Sigmoid colon (tissue), 4 donors: Measurements from ENCODE around the gene EML4.

Source experiments
- POLR2A ChIP-seq, 2 donors: fragments of 450-650 bp; IDR thresholded peaks; one replicate each; pipeline ENCODE4 v1.6.1; 2016; ENCODE audit warnings: antibody characterized with exemption in 2 of 2, mild to moderate bottlenecking in 2 of 2, moderate library complexity in 2 of 2
- POLR2AphosphoS5 ChIP-seq, 4 donors: sonication (generic); formaldehyde crosslinking; IDR thresholded peaks; one replicate each; pipeline ENCODE4 v1.6.1; 2017; ENCODE audit warnings: antibody characterized with exemption in 4 of 4
- TF ChIP-seq, protein P1 (sequence below), 4 experiments: fragments of 450-650 bp in 3 of 4; fragments of 200-600 bp in 1 of 4; IDR thresholded peaks; one replicate each; pipeline ENCODE4 v1.5.1; 2016 to 2019; ENCODE audit warnings: antibody characterized with exemption in 4 of 4, mild to moderate bottlenecking in 3 of 4, moderate library complexity in 2 of 4

DNA sequence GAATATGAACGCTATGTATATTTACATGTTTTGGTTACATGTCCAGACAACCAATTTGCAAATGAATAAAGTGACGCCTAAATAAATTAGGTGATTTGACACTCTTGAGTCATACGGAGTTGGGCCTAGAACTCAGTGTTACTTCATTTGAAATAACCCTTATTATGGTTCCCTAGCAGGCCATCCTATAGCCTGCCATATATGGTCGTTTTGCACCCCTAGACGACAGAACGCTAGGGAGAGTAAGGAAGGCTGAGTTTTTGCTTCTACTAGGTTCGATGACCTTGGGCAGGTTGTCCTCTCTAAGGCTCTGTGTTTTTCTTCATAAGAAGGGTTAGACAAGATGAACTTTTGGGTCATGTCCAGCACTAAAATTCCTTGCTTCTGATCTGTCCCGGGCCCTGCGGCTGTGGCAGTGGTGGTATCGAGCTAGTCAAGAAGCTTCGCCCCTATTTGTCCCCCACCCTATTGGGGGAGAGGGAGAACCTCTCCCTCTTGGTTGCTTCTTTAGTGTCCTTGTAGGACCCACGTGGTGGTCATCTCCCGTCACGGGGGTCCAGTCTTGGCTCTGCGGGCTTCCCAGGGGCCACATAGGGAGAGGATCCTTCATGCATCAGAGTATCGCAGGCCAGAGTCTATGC, 574 bp upstream of the EML4 start:
- TF ChIP-seq POLR2A (IDR thresholded peaks at IDR 0.05) (no peak), POLR2AphosphoS5 (IDR thresholded peaks at IDR 0.05) (no peak)
- TF ChIP-seq, protein P1, sequence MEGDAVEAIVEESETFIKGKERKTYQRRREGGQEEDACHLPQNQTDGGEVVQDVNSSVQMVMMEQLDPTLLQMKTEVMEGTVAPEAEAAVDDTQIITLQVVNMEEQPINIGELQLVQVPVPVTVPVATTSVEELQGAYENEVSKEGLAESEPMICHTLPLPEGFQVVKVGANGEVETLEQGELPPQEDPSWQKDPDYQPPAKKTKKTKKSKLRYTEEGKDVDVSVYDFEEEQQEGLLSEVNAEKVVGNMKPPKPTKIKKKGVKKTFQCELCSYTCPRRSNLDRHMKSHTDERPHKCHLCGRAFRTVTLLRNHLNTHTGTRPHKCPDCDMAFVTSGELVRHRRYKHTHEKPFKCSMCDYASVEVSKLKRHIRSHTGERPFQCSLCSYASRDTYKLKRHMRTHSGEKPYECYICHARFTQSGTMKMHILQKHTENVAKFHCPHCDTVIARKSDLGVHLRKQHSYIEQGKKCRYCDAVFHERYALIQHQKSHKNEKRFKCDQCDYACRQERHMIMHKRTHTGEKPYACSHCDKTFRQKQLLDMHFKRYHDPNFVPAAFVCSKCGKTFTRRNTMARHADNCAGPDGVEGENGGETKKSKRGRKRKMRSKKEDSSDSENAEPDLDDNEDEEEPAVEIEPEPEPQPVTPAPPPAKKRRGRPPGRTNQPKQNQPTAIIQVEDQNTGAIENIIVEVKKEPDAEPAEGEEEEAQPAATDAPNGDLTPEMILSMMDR (IDR thresholded peaks at IDR 0.05), result no peak
